ENCODE results near the gene CDT1. TPM values are rescaled to one million over a fixed set of nuclear protein-coding genes. Genes with fewer than 3 reads are reported as not detected.
"Not testable (repeated sequence)": the region's sequence is repeated elsewhere in the genome, so short reads cannot be mapped to it uniquely, and the experiment has no call there.

Gene CDT1
- polyA plus RNA-seq, 1 of the 3 experiments (the other 2 are of a cell fraction): 6.1 TPM

DNA sequence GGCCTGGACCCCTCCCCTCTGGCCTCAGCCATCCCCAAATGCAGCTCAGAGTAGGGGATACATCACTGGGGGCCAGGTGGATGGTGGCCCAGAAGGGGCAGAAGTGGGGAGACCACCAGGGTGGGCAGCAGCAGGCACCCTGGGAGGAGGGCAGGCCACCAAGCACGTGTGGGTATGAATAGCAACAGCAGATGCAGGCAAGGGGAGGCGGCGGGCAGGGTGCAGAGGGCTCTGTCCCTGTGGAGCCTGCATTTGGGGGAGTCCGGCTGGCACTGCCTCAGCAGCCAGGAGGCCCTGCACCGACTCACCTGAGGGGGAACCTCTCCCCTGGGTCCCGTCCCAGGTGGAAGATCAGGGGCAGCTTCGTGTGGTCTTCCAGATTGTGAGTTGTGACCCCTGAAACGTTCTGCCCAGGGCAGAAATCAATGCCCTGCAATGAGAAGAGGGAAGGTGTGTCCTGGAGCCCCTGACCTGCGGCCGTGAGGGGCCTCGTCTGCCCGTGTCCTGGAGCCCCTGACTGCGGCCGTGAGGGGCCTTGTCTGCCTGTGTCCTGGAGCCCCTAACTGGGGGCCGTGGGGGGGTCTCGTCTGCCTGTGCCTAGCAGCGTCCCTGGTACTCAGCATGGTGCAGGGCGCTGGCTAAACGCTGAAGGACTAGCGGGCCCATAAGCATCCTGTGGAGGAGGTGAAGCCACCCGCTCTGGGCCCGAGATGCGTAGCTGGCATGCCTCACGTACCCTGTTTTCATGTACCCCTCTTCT is 18.9 kb downstream of the CDT1 start:
- no peak overlapping the region for H3K4me2 ChIP-seq
- no peak overlapping the region for H3K9ac ChIP-seq
- no peak overlapping the region for H3K27ac ChIP-seq (ENCODE audit: low read depth in 2 of 2, low read length in 1 of 2)
- CTCF ChIA-PET: interaction anchor here (1.8 to 4.0 kb wide), 3 partner anchors 10 to 345 kb away, joined by 6 to 13 read pairs (median 8); partner anchors contain the start of genes GALNS and TRAPPC2L
- POLR2A ChIA-PET: no interaction called here
- 90% methylated on average over 11 of the region's 24 CpGs for WGBS (ENCODE audit: low lambda C conversion rate)
- H3F3A ChIP-seq (replicated peaks; ENCODE audit: insufficient read depth): no peaks in the 10 kb centered on the region
- H3K79me2 ChIP-seq (ENCODE audit: insufficient read depth): no peaks in the 10 kb centered on the region
- H3K9me2 ChIP-seq: no peaks in the 10 kb centered on the region
- TF ChIP-seq EP300 (IDR thresholded peaks at IDR 0.05; ENCODE audit: borderline replicate concordance in 1 of 2, low read depth in 1 of 2, low read length in 1 of 2) (no peak), MEF2A (IDR thresholded peaks at IDR 0.05; ENCODE audit: borderline replicate concordance, low read depth) (no peak), FOSL2 (IDR thresholded peaks at IDR 0.05; ENCODE audit: borderline replicate concordance, low read depth) (no peak), ELF1 (IDR thresholded peaks at IDR 0.05) (no peak), TCF12 (IDR thresholded peaks at IDR 0.05) (no peak), REST (IDR thresholded peaks at IDR 0.05; ENCODE audit: low read depth, low read length) (no peak), GATA2 (CRISPR knock-in tag; IDR thresholded peaks at IDR 0.05) (no peak), USF1 (IDR thresholded peaks at IDR 0.05; ENCODE audit: borderline replicate concordance, low read depth) (no peak)
- TF ChIP-seq, protein P1, sequence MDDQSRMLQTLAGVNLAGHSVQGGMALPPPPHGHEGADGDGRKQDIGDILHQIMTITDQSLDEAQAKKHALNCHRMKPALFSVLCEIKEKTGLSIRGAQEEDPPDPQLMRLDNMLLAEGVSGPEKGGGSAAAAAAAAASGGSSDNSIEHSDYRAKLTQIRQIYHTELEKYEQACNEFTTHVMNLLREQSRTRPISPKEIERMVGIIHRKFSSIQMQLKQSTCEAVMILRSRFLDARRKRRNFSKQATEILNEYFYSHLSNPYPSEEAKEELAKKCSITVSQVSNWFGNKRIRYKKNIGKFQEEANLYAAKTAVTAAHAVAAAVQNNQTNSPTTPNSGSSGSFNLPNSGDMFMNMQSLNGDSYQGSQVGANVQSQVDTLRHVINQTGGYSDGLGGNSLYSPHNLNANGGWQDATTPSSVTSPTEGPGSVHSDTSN (IDR thresholded peaks at IDR 0.05): no peak
- H3K4me1 ChIP-seq (ENCODE audit: control insufficient read depth in 1 of 2, insufficient read depth in 2 of 2, low read depth in 1 of 2, low read length in 1 of 2): no peaks in the 10 kb centered on the region
- peaks cover 0 to 17% of the 10 kb centered on the region in 2 experiments for H3K36me3 ChIP-seq (replicated peaks in 1 of 2; ENCODE audit: control insufficient read depth in 1 of 2, insufficient read depth in 2 of 2, low read length in 1 of 2)
- H3K27me3 ChIP-seq (ENCODE audit: insufficient read depth): no peaks in the 10 kb centered on the region
- H3K4me3 ChIP-seq (ENCODE audit: low read depth in 2 of 2, low read length in 1 of 2): no peak overlapping the region
- no peaks in the 10 kb centered on the region for H3K9me3 ChIP-seq
- H4K20me1 ChIP-seq (ENCODE audit: insufficient read depth): no peaks in the 10 kb centered on the region
- no peak for DNase-seq
- H2AFZ ChIP-seq (ENCODE audit: low read depth): no peak overlapping the region

DNA sequence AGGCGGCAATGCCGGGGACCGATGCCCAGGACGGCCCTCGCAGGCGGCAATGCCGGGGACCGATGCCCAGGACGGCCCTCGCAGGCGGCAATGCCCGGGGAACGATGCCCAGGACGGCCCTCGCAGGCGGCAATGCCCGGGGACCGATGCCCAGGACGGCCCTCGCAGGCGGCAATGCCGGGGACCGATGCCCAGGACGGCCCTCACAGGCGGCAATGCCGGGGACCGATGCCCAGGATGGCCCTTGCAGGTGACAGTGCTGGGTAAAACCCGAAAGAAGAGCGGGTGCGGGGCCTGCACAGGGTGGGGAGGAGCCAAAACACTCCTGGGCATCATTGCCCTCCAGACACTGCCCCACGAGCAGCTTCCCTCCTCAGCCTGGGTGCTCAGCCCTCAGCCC is 20.1 kb downstream of the CDT1 start:
- H3K9me3 ChIP-seq; H3K4me1 ChIP-seq (ENCODE audit: control insufficient read depth in 1 of 2, insufficient read depth in 2 of 2, low read depth in 1 of 2, low read length in 1 of 2); H4K20me1 ChIP-seq (ENCODE audit: insufficient read depth); H3K9me2 ChIP-seq; H3K27ac ChIP-seq (ENCODE audit: low read depth in 2 of 2, low read length in 1 of 2); H3F3A ChIP-seq (replicated peaks; ENCODE audit: insufficient read depth); H3K27me3 ChIP-seq (ENCODE audit: insufficient read depth); H3K4me3 ChIP-seq (ENCODE audit: low read depth in 2 of 2, low read length in 1 of 2); H2AFZ ChIP-seq (ENCODE audit: low read depth); POLR2A ChIA-PET; H3K4me2 ChIP-seq; DNase-seq; H3K9ac ChIP-seq; H3K79me2 ChIP-seq (ENCODE audit: insufficient read depth): not testable (repeated sequence)
- WGBS (ENCODE audit: low lambda C conversion rate): 97% methylated on average over 24 of the region's 31 CpGs
- H3K36me3 ChIP-seq (replicated peaks in 1 of 2; ENCODE audit: control insufficient read depth in 1 of 2, insufficient read depth in 2 of 2, low read length in 1 of 2): peaks cover 0 to 19% of the 10 kb centered on the region in 2 experiments
- CTCF ChIA-PET: interaction anchor here (0.6 kb wide), 1 partner anchor 57 kb away, joined by 3 read pairs; no protein-coding TSS in a partner anchor

All from SK-N-SH (cell line).